H1 (cell line): ENCODE results near the gene C2orf78. TPM values are rescaled to one million over a fixed set of nuclear protein-coding genes. Genes with fewer than 3 reads are reported as not detected.

Source experiments
- CBX5 ChIP-seq: fragments of 300-800, 300-1000 bp; sonication (generic); IDR thresholded peaks from 2 replicates; pipeline ENCODE4 v1.7.1; 2016; ENCODE audit warnings: antibody characterized with exemption, low read length, low read depth
- CHD7 ChIP-seq: fragments of 300-600 bp; sonication (generic); IDR thresholded peaks from 2 replicates; pipeline ENCODE4 v1.7.1; 2012; ENCODE audit warnings: low read length, moderate library complexity, mild to moderate bottlenecking, inconsistent platforms; ENCODE audit not compliant: insufficient replicate concordance
- CREB1 ChIP-seq: IDR thresholded peaks from 2 replicates; pipeline ENCODE4 v1.6.1; 2012; ENCODE audit warnings: inconsistent platforms
- JUN ChIP-seq: IDR thresholded peaks from 2 replicates; pipeline ENCODE4 v1.6.1; 2011; ENCODE audit warnings: low read depth, mild to moderate bottlenecking, improper control_type of control experiment, low read length
- JUND ChIP-seq: IDR thresholded peaks from 2 replicates; pipeline ENCODE4 v1.6.1; 2011; ENCODE audit warnings: mild to moderate bottlenecking, improper control_type of control experiment, low read length
- SP1 ChIP-seq: IDR thresholded peaks from 2 replicates; pipeline ENCODE4 v1.6.1; 2011; ENCODE audit warnings: low read depth, low read length
- TAF7 ChIP-seq: optimal IDR thresholded peaks from 2 replicates; pipeline ENCODE3; 2011; ENCODE audit warnings: low read depth, mild to moderate bottlenecking, inconsistent platforms, low read length, moderate library complexity, borderline replicate concordance
- YY1 ChIP-seq: IDR thresholded peaks from 2 replicates; pipeline ENCODE4 v1.6.1; 2011; ENCODE audit warnings: low read depth, mild to moderate bottlenecking, low read length
- polyA plus RNA-seq, 7 experiments: library from polyadenylated mRNA; depleted of rRNA in 3 of 7; stranded (reverse) in 5 of 7; unstranded in 2 of 7; fragments of >200 nt in 5 of 7; fragments of 200-250 nt in 2 of 7; gene quantifications; 1 replicate in 5 of 7; 2 replicates in 1 of 7; 4 replicates in 1 of 7; pipeline versions ENCODE4 v1.2.1 to v1.2.3, GENCODE V29; 2011 to 2013; ENCODE audit warnings: missing spikeins in 2 of 7, mixed read lengths in 2 of 7
- total RNA-seq: library from RNA; stranded (reverse); fragmentation: NEBNext Ultra II Directional; extraction: Animal tissue kit (Norgen Biotek cat#: 25700); gene quantifications from 2 replicates; pipeline ENCODE4 v1.2.1, GENCODE V29; 2021

The C2orf78 gene
- total and polyA plus RNA-seq, 2 of the 8 experiments (the other 6 are each of a cell fraction or from before 2014, with no cell fraction given) = 0.39 to 0.89 TPM

GRCh38 chr2:73821227-73821626 lies 37.2 kb downstream of the C2orf78 start (continued):
- no peak for TF ChIP-seq CHD7
- no peak for TF ChIP-seq SP1
- TF ChIP-seq CBX5 = no peak
- TF ChIP-seq JUND = no peak
- no peak for TF ChIP-seq TAF7
- TF ChIP-seq JUN = no peak
- no peak for TF ChIP-seq CREB1
- TF ChIP-seq YY1 = no peak
